ENCODE data around the gene KIF26B.
"Not testable (repeated sequence)": the region's sequence is repeated elsewhere in the genome, so short reads cannot be mapped to it uniquely, and the experiment has no call there.

The KIF26B gene

DNA sequence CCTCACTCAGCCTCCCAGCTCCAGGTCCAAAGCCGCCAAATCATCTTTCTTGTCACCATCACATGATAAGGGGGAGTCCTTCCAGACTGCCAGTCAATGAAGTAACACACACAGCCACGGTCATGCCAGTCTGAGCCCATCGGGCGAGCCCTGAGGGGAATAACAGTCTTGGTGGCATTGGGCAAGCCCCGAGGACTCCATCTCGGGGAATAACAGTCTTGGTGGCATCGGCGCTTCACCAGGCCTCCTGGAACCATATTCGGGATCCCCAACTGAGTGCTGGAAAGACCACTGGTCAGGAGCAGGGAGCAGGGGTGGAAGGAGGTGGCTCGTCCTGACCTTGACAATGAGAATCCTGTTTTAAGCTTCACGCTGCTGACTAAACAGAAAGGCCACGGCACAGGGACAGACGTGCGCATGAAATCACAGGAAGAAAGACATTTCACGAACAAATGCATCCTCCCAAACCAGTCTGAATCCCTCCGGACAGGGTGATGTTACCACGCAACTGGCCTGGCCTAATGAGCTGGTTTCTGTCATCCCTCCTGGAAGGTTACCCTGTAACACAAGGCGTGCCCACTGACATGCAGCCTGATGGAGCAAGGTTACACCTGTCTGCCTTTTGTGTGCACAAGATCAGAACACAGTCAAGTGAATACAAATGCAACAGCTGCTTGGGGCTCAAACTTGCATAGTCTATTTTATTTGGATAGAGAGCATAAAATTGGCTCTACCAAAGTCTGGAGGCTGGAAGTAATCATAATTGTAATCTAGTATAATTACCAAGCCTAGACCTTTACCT is 517.4 kb downstream of the KIF26B start:
- no peak for DNase-seq (ENCODE audit: low spot score)
- ChIA-PET CTCF (no interaction called here), POLR2A (ENCODE audit: low non-redundant PET) (no interaction called here)
- H3K27ac ChIP-seq = no peak overlapping the region
- TF ChIP-seq, protein P1, sequence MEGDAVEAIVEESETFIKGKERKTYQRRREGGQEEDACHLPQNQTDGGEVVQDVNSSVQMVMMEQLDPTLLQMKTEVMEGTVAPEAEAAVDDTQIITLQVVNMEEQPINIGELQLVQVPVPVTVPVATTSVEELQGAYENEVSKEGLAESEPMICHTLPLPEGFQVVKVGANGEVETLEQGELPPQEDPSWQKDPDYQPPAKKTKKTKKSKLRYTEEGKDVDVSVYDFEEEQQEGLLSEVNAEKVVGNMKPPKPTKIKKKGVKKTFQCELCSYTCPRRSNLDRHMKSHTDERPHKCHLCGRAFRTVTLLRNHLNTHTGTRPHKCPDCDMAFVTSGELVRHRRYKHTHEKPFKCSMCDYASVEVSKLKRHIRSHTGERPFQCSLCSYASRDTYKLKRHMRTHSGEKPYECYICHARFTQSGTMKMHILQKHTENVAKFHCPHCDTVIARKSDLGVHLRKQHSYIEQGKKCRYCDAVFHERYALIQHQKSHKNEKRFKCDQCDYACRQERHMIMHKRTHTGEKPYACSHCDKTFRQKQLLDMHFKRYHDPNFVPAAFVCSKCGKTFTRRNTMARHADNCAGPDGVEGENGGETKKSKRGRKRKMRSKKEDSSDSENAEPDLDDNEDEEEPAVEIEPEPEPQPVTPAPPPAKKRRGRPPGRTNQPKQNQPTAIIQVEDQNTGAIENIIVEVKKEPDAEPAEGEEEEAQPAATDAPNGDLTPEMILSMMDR (conservative IDR thresholded peaks at IDR 0.05; ENCODE audit: low read depth) = no peak

DNA sequence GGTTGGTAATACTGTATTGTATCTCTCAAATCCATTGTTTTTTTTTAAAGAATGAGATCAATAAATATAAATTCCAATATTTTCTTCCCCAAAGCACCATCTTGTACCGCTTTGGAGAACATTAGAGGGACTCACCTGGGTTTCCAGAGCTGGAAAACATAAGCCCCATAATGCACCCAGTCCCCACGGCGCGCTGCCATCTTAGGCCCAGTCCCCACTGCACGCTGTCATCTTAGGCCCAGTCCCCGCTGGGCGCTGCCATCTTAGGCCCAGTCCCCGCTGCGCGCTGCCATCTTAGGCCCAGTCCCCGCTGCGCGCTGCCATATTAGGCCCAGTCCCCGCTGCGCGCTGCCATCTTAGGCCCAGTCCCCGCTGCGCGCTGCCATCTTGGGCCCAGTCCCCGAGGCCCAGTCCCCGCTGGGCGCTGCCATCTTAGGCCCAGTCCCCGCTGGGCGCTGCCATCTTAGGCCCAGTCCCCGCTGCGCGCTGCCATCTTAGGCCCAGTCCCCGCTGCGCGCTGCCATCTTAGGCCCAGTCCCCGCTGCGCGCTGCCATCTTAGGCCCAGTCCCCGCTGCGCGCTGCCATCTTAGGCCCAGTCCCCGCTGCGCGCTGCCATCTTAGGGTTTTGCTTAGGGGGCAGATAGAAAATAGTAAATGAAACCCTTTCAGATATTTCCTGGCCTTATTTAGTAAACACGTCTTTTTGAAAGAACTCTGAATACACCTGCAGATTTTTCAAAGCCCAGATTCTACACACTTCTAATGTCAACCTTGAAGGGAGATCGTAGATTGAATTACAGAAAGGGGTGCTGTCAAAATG is 518.3 kb downstream of the KIF26B start:
- CTCF ChIA-PET = not testable (repeated sequence)

DNA sequence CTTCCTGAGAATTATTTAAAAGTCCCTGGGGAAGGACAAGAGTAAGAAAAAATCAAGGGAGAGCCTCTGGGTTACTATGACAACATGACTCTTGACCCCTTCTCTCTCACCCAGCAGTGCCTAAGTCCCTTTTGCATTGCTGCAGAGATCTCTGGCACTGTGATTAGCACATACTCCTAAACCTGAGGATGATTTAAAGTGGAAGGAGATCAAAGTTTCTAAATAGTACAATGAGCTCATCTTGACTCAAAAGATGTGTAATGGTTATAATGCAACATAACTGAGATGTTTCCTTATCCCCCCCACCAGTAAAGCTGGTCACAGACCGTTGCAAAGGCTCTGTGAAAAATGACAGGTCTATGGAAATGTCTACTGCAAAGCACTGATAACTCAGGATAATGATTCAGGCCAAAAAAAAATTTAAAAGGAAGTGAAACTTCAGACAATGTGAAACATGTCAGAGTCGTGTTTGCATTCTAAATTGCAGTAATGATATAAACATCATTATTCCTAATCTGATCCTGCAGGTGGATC is 519.2 kb downstream of the KIF26B start:
- POLR2A ChIA-PET (ENCODE audit: low non-redundant PET) = no interaction called here
- CTCF ChIA-PET = no interaction called here

More for the DNA sequence above, 518.3 kb downstream of the KIF26B start:
- H3K27ac ChIP-seq; DNase-seq (ENCODE audit: low spot score); POLR2A ChIA-PET (ENCODE audit: low non-redundant PET): not testable (repeated sequence)

DNA sequence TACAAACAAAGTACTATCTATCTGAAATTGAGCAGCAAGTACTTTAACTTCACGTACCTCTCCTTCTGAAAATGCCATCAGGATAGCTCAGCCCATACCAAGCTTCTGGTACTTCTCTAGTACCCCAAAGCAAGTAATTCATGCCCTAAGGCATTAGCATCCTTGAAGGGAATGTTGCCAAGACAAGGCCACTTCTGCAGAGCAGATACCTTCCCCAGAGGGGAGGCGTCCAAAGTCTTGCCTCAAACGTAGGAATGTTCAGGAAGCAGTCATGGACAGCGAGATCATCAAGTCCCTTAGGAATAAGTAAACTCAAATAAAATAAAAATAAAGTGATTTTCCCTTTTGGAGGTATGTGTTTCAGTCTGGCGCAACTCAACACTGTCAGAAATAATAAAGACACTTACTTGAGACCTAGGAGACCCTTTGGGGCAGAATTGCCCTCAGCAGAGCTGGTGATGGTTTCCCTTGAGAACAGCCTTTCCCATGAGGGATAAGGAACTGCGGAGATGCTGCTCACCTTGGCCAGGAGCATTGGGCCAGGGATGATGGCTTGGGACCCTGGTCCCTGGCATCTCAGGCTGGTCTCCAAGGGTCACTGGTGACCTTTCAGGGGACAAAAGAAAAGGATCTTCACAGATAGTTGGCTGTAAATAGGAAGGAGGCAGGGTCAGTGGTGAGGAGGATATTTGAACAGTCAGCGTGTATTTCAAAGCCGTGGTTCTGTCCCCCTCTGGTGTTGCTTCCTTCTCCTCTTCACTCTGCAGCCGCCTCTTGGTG is 522.9 kb downstream of the KIF26B start:
- DNase-seq (ENCODE audit: low spot score) = no peak
- POLR2A ChIA-PET (ENCODE audit: low non-redundant PET) = no interaction called here
- H3K27ac ChIP-seq = no peak overlapping the region
- CTCF ChIA-PET = no interaction called here
- TF ChIP-seq, protein P1 (conservative IDR thresholded peaks at IDR 0.05; ENCODE audit: low read depth) = no peak

More for the DNA sequence above, 519.2 kb downstream of the KIF26B start:
- TF ChIP-seq, protein P1 (conservative IDR thresholded peaks at IDR 0.05; ENCODE audit: low read depth) = no peak
- DNase-seq (ENCODE audit: low spot score) = no peak
- no peak overlapping the region for H3K27ac ChIP-seq

DNA sequence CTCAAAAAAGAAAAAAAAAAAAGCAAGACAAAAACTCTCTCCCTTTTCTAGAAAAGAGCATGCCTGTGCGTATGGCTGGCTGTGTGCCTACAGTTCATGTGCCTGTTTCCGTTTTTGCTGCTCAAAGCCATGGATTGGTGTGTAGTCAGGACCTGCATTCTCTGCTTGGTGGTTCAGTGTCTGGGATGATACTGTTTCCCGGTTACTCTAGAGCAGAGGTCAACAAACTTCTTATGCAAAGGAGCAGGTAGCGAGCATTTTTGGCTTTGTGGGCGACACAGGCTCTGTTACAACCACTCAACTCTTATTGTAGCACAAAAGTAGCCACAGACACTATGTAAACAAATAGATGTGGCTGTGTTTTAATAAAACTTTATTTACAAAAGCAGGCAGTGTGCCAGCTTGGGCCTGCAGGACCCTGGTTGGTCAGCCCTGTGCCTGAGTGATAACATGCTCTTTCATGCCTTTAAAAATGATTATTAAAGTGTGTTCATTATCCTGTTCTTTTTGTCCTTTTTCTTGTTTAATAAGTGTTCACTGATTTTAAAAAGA is 524.2 kb downstream of the KIF26B start:
- H3K27ac ChIP-seq = no peak overlapping the region
- ChIA-PET POLR2A (ENCODE audit: low non-redundant PET) (no interaction called here), CTCF (no interaction called here)
- TF ChIP-seq, protein P1 (conservative IDR thresholded peaks at IDR 0.05; ENCODE audit: low read depth) = no peak
- no peak for DNase-seq (ENCODE audit: low spot score)

DNA sequence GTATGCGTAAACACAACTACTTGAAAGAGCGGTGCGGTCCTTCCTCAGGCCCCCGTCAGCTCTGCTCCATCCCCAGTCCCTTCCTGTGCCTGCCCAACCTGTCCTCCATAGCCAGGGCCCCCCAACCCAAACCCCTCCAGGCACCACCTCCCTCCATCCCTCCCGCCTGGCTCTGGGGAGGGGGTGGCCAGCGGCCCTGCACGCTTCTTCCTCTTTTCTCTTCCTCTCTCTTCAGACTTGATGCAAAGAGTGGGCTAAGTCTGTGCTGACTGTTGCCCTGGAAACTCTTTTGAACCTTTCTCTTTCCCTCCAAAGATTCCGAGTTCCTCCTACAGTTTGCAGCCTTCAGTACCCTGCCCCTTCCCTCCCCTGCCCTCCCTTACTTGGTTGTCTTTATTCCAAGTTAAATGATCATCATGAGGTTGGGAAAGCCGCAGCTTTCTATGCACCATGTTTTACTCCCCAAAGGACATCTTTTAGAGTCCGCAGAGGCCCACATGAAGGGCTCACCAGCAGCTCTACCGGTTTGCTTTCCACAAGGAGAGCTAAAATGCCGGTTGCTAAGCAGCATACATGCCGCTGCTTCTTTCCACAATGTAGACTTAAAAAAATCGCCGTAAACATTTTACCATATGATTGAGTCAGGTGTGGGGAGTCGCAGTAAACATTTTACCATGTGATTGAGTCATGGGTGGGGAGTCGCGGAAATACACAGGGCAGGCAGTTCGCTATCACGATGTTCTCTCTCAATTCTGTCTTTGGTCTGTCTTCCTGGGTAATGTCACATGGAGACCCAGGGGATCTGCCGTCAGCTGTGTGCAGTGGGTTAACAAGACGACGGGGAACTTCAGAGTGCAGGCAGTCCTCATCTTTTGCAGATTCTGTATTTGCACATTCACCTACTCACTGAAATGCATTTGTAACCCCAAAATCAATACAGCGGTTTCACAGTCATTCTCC is 525.3 kb downstream of the KIF26B start:
- no peak for DNase-seq (ENCODE audit: low spot score)
- TF ChIP-seq, protein P1 (conservative IDR thresholded peaks at IDR 0.05; ENCODE audit: low read depth) = no peak
- no peak overlapping the region for H3K27ac ChIP-seq
- POLR2A ChIA-PET (ENCODE audit: low non-redundant PET) = no interaction called here
- CTCF ChIA-PET = interaction anchor here (0.7 kb wide), 1 partner anchor 1828 kb away, joined by 3 read pairs; no protein-coding TSS in a partner anchor
